GM21825 (cell line): ENCODE measurements around the gene TEAD1.
"Not testable (repeated sequence)": the region's sequence is repeated elsewhere in the genome, so short reads cannot be mapped to it uniquely, and the experiment has no call there.

Experiments used
- ATAC-seq: cut with Tn5 transposase; IDR thresholded peaks from one replicate; pipeline ENCODE4 v1.9.1; 2021; ENCODE audit warnings: mild to moderate bottlenecking, moderate library complexity; ENCODE audit not compliant: unreplicated experiment

TEAD1 gene

DNA sequence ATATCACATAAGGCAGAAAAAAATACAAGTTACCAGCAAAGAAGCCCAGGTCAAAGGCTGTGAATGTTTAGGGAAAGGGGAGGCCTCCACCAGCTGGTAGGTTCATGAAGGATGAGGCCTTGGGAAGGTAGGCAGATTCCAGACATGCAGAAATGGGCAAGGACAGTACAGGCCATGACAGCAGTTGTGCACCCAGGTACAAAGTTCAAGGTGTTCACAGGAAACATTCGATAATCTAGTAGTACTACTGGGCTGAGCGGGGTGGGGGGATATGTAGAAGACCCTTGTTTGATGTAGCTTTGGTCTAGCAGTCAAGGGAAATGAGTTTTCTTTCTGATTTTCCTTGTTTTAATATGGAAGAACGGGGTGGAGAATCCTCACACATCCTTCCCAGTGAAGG is 182.1 kb downstream of the TEAD1 start:
- ATAC-seq, result no peak

DNA sequence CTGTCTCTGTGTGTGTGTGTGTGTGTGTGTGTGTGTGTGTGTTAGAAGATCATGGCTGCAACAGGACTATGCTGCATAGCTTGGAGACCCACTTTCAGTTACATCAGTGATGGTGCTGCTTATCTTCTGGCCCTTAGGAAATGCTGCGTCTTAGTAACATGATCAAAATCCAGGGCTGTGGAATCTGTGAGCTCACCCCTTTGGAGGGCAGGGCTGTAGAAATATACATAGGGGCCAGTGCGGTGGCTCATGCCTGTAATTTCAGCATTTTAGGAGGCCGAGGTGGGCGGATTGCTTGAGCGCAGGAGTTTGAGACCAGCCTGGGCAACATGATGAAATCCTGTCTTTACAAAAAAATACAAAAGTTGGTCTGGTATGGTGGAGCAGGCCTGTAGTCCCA is 183.4 kb downstream of the TEAD1 start:
- no peak for ATAC-seq

DNA sequence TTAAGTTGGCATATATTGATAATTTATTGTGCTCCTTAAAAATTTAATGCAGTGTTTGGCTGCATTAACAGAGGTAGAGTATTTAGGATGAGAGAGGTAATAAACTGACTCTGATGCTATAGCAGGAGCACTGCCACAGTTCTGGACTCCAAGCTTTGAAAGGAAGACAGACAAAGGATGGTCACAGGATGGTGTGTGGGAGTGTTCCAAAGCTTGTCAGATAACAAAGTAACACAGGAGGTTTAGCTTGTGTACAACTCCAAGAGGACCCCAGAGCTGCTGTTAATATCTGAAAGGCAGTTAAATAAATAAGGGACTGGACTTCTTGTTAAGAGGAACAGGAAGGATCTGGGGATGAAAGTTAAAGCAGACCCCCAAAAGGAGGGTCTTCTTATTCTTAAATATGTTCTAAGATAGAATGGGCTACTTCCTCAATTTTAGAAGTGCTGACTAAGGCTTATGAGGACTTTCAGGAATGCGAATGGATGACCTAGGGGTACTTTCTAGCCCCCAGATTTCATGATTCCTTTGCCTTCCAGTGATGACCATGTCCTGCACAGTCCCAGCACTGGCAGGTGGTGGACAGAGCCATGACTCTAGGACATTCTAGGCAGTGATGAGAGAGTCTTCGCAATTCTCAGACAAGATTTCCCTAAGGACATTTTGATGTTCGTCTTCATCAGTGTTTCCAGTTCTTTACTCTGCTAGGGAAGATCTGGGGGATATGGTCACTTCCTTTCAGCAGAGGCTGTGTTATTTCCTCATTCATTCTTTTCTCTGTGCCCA is 185.8 kb downstream of the TEAD1 start:
- ATAC-seq, result no peak

DNA sequence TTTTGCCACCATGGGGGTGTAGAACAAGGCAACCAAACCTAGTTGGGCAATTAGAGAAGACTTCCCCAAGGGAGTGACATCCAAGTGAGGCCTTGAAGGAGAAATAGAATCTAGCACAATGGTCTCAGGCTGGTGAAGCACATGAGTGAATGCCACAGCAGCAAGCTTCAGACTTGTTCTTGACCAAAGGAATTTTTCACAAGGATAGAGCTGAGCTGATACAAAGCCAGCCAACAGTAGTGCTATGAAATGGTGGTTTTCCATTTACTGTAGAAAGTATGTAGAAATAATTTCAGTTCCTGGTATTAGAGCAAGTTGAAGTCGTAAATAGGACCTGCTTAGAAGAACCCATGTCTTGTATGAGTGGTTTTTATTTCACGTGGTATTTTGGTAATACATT is 186.6 kb downstream of the TEAD1 start:
- no peak for ATAC-seq

DNA sequence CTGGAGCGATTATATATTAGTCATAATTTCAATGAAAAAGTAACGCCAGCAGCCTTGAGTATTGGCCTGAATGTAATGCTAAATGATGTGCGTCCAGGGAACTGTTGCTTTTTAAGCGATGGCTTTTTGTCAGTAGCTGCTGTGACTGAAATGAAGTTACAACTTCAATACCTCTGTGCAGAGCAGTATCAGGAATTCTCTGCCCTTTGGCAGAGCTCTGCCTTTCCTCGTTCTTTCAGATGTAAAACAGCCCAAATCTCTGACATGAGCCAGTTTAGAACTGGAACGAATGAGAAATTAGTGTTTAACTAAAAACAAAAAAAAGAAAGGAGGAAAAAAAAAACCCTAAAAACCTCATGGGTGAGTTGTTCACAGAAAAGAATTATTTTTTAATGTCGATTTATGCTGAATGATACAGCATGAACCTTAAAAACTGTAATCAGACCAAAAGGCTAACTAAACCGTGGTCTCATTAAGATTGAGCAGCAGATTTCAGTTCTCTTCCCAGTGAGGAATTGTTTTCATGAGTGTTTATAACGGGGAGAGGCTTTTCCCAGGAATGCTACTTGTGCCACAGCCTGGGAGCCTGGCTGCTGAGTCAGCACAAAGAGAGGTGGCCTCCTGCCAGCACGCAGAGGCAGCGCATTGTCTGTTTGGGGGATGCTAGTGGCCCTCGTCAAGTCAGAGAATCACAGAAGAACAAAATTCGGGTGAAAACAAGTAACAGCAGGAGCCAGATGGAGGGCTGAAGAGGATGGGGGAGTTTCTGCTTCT is 188.7 kb downstream of the TEAD1 start:
- ATAC-seq, result no peak

DNA sequence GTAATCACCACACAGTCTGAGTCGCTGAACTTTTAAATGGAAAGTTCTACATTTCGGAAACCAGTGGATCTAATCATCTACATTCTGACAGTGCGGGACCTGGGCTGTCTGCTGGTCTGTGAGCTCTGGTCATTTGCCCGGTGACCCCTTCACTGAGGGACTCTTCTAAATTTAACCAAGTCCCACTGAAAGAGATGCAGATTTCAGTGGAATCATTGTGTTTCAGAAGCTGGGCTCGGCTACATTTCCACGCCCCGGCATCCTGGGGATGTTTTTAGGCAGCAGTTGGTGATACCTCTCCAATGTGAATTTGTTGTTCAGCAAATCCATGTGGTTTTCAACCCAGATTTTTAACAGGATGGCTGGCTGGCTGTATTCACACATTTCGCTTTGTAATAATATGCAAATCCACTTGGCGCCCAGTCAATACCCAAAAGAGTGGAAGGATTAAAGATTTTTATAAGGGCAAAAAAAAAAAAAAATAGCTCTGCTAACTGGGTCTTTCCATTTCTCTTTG is 189.4 kb downstream of the TEAD1 start:
- ATAC-seq, result no peak

DNA sequence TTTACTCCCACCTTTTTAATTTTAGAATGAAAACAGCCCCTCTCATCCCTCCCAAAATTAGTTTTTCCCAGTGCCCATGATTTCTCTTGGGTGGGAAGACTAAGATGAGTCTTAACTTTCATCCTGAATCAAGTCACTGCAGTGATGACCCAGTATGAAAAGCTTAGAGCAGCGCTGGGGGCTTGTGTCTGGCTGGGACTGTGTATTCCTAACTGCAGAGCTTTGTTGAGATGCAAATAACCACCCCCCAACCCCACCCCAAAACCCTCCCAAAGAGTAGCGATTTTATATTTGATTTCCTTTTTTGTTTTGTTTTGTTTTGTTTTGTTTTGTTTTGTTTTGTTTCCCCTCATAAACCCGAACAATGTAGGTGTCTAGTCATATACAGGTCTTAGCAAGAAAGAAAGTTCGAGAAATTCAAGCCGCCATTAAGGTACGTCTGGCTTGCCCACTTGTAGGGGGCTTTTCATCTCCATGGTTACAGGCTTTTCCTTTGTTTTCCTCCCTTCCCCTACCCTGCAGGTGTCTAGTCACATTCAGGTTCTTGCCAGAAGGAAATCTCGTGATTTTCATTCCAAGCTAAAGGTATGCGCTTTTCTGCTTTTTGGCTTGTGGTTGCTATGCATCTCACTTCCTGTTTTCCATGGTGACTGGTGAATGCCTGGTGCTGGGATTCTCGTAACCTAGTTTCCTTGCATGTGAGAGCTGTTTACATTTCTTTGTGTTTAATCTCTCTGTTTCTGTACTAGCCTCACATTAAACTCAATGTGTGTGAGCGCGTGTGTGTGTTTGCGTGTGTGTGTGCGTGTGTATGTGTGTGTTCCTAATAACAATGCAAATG is 190.3 kb downstream of the TEAD1 start:
- ATAC-seq, result no peak

DNA sequence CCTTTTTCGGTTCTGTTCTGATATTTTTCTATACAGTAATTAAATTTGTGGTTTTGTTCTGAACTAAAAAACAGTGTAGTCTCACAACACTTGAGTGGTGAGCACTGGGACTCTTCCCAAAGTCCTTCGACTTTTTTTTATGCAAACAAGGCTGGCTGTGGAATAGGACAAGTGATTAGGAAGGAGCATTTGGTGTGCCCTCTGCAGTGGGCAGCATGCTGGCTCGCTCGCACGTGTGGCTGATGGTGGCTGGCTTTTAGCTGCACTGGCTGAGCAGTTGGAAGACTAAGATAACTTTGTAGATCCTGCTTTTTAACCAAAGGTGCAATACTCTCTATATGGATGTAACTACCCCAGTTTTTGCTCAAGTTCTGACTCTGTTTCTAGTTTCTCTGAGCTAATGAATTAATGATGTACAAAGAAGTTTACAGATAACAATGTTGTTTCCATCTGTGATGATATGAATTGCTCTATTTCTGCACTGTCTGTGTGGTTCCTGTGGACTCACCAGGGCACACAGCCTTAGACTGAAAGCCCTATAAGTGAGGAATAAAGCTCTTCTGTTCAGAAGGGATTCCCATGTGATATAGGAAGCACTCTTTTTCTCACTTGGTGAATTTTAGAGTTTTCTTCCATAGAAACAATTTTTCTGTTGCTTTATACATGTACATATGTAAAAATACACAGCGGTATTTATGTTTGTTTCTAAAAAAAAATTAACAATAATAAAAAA is 191.8 kb downstream of the TEAD1 start:
- no peak for ATAC-seq

DNA sequence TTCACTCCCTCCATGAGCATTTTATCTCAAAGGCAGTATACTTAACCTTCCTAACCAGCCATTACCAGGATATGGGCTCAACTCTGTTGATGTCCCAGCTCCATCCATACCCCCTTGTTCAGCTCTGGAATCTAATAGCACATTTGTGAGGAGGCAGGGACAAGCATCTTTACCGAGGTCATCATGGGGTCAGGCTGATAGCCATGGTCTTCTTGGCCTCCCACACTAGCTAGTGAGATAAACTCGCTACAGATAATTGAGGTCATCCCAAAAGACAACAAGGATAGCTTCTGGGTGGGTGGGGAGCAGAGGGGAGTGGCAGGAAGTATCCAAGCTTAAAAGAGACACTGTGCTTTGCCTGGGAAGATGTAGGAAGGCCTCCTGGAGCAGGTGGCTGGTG is 193.3 kb downstream of the TEAD1 start:
- no peak for ATAC-seq

DNA sequence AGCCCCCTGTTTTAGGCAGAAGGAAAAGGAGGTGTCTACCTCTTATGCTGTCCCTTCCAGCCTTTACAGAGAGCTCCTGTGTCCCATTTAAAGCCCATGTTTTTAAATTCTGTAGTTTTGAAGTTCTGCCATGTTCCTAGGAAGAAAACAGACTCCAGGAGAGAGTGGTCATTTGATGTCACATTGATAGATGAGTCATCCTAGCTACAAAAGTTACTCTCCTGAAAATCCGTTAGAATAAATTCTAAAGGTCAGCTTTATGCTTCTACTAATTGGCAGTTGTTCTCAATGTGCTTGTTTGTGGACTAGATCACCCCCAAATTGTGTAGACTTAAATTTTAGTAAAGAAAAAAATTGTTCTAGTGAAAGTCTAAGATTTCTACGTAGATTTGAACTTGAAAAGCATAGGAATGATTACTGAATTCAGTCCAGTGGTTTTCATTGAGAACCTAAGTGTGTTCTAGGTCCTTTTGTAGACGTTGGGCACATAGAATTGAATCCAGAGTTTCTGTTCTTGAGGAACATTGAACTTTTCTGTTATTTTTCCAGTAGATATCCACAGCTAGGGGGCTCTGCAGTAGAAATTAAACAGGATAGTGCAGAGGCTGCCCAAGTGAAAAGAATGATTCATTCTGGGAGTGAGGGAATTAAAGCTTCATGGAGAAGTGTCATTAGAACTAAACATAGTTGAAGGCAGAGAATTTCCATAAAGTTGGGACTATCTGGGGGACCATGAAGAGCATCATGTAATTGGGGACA is 194.3 kb downstream of the TEAD1 start:
- no peak for ATAC-seq

DNA sequence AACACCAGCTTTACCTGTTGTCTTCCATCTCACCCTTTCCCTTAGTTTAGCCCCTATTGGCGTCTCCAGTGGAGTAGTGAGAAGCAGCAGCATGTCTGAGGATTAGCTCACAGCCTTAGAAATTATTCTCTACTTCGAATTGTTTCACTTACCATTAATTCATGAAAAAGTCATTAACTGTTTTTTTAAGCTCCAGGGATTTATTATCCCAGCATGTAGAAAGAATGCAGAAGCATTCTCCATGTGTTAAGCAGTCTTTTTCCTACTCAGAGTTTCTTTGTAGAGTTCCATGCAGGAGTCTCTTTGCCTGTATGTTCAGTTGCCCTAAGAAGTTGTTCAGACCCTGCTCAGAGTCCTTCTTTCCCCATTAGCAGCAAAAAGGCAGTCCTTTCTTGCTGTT is 197.0 kb downstream of the TEAD1 start:
- ATAC-seq, result no peak

DNA sequence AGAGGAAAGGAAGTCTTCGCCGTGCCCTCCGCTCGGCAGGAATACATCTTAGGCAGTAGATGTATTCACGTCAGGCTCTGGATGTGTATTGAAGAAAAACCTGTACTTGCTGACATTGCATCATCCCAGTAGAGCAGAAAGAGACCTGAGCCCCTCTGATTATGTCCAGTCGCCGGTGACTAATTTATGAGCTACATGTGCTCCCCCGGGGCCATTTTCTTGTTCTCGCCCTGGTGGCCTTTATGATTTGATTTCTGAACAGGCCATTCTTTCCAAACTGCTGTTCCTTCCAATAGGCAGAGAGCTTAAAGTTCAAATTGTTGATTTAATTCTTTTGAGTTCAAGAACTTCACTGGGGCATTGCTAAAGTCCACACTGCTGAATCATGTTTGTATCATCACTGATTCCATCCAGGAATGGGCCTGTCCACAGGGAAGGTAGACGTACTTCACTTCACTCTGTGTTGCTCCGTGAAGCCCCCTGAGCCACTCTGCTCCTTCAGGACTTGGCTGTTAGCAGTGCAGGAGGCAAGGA is 197.6 kb downstream of the TEAD1 start:
- no peak for ATAC-seq

DNA sequence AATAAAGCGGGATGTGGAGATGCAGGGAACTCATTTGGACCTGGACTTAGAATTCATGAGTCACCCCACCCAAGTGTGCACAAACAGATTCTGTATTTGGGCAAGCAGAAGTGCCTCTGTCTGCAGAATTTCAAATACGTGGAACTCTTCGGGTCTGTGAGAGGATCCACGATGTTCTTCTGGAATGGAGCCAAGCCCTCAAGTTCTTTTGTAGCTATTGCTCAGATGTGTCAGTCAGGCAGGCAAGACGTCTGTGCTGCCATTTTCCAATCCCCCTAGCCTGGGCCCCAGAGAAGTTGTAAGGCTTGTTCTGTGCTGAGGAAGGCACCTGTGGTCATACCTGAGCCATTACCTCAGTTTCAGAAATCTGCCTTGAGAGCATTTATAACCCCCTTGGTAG is 202.1 kb downstream of the TEAD1 start:
- ATAC-seq, result no peak

DNA sequence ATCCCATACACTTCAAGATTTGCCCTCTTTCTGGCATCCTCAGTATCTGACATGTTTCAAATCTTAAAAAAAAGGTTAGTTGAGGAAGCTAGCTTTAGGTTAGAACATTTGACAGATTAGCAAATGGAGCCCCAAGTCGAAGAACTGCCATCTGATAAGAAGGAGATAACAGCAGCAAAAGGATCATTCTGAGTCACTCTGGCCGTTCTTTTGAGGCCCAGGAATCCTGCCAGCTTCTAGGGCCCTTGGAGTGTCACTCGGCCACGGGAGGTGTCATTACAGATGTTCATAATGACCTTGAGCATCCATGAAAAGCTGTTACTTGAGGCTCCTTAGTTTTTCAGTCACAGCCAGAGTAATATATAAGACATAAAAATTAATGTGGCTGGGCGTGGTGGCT is 202.8 kb downstream of the TEAD1 start:
- ATAC-seq, result no peak

DNA sequence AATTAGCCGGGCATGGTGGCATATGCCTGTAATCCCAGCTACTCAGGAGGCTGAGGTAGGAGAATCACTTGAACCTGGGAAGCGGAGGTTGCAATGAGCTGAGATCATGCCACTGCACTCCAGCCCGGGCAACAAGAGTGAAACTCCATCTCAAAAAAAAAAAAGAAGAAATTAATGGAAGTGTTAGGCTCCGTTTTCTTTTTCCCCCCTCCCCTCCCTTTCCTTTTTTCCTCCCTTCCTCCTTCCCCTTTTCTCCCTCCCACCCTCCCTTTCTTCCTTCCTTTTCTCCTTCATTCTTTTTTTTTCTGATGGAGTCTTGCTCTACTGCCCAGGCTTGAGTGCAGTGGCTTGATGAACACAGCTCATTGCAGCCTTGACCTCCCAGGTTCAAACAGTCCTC is 203.3 kb downstream of the TEAD1 start:
- not testable (repeated sequence) for ATAC-seq

DNA sequence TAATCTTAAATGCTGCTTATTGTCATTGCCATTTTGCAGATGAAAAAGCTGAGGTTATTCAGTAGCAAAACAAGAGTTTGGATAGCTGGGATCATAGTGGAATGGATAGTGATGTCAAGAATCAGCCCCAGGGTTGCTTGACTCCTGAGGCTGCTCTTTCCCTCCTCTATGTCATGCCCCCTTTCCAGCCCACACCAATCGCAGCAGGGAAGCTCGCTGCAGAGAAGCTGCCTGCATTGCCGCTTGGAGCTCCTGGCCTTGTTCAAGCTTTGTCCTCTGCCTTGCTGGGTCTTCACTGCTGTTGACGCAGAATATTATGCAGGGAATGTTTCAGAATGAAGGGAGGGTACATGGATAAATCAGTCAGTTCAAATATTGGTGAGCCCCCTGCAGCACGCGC is 206.1 kb downstream of the TEAD1 start:
- ATAC-seq, result no peak

DNA sequence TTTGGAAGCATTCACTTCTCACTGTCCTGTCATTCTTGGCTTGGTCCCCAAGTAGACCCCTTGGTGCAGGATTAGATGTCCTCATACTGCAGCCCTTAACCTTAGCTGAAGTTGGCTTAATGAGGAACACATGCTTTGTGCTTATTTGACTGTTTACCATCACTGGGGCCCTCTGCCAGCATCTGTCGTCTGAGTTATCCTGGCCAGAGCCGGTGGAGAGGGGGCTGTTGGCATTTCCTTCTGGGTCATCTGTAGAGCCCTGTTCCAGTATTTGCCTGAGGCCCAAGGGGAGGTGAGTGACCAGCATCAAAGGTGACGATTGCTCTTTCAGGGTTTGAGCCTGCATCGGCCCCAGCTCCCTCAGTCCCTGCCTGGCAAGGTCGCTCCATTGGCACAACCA is 208.4 kb downstream of the TEAD1 start:
- ATAC-seq, result no peak

DNA sequence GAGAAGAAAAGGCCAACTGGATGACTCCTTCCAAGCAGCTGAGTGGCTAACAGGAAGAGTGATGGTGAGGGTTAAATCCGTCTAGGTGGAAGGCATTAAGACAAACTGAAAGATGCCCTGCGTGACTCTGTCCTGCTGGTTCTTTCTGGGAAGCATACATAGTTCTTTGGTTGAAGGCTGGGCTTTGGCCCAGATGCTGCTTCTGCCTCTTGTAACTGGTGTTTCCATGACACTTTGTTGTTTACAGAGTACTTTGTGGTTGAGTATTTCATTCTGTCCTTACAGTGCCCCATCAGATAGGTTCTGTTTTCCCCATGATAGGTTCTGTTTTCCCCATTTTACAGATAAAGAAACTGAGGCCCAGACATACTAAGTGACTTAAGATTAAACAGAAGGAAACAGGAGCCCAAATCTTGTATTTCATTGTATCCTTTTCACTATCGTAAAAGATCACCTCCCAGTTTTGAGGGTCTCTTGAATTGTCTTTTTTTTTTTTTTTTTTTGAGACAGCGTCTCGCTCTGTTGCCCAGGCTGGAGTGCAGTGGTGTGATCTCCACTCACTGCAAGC is 210.6 kb downstream of the TEAD1 start:
- ATAC-seq, result no peak

DNA sequence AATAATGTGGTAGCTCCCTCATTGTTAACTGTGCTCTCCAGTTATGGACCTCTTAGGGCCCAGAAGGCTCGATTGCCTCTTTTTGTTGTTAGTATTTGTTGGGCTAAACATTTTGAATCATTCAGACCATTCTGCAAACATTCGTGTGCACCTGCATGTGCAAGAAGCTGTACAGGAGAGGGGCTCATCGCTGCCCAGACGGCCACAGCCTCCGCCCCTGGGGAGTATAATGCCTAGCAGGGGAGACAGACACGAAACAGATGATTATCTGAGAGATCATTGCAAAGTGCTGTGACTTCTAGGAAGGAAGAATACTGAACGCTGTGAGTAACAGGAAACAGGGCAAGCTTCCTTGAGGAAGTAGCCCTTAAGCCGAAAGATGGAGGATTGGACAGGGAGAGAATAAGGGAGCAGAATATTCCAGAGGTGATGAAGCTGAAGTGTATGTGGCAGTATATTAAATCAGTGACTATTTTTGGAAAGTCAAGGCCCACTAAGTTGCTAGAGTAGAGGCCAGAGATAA is 211.6 kb downstream of the TEAD1 start:
- ATAC-seq, result no peak
